GM10847 (cell line): ENCODE data around the gene SPEN.
A peak's percentile ranks its signal among the peaks of the same experiment; 100 is the strongest.

Source experiments
- POLR2A ChIP-seq: IDR thresholded peaks from 2 replicates; pipeline ENCODE4 v1.6.1; 2011; ENCODE audit not compliant: insufficient read length; ENCODE audit errors: extremely low read depth

SPEN gene

GRCh38 chr1:15848929-15849774 lies 1.6 kb downstream of the SPEN start:
- peak; percentile 32 for TF ChIP-seq POLR2A

GRCh38 chr1:15849775-15850324 lies 2.3 kb downstream of the SPEN start:
- no peak for TF ChIP-seq POLR2A

DNA sequence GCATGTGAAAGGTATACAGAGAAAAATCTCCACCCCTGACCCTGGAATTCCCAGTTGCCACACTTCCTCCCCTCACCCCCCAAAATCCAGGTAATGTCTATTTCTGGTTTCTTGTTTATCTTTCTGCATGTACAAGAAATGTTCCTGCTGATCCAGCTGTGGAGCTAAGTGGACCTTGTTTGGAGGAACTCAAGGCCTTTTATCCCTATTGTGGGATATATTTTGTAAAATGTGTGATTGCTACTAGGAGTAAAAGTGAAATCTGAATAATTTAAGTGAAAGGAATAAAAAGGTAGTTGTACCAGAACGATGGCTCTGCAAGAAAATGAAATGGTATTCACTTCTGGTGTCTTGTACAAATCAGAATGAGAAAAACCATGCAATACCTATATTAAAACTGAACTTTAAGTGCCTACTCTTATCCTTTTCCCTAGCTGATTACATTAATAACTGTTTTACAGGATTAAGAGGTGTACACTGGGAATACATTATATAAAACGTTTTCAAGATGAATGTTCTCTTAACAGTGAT lies 3.0 kb downstream of the SPEN start:
- no peak for TF ChIP-seq POLR2A

DNA sequence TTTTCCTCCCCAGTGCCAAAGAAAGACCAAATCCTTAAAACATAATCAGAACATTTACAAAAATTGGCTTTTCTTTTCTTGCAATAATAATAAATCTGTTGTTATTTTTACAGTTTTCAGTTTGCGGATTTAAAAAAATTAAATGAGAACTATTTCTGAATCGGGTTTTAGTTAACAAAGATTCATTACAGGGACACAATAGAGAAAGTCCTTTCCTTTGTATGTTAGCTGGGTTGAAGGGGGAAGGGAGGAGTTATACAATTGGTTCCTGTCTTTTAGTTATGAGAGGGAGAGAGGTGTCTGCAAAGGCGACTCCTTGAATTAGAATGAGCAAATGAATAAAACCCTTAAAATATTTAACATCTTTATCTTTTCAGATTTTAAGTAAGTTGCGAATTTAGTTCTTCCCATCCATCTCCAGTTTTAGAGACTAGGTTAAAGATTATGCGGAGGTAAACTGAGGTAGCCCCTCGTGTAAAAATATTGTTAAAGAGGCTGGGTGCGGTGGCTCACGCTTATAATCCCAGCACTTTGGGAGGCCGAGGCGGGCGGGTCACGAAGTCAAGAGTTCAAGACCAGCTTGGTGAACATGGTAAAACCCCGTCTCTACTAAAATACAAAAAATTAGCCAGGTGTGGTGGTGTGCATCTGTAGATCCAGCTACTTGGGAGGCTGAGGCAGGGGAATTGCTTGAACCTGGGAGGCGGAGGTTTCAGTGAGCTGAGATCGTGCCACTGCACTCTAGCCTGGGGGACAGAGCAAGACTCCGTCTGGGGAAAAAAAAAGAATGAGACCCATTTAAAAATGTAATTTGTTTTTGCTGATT lies 3.9 kb downstream of the SPEN start:
- TF ChIP-seq POLR2A = no peak

DNA sequence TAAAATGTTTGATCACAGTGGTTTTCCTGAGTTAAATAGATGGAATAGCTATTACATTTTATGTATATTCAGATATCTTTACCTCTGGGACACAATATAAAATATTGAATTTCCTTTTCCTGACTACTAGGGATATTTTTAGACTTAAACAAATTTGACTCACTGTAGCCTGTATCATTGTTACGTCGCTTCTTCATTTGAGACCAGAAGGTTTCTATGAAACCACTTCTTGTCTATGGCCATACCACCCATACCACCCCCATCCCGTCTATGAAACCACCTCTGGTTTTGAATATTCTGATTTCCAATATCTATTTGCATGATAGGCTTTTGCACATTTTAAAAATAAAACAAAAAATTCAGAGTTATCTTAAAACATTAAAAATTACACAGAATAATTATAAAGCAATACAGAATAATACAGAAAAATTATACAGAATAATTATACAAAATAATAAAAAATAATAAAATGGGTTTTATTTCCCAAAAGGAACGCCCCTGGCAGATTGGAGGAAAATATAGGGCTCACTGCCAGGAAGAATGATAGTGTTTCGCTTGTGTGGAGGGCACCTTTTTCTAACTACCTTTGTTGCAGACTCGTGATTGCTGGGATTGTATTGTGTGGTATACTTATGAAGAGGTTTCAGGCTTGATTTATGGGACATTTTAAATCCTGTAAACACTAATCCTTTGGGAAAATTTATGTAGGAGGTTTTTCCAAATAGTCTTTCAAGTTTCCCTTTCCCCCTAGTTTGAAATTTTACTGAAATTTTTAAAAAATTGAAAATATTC lies 4.7 kb downstream of the SPEN start:
- TF ChIP-seq POLR2A = no peak

DNA sequence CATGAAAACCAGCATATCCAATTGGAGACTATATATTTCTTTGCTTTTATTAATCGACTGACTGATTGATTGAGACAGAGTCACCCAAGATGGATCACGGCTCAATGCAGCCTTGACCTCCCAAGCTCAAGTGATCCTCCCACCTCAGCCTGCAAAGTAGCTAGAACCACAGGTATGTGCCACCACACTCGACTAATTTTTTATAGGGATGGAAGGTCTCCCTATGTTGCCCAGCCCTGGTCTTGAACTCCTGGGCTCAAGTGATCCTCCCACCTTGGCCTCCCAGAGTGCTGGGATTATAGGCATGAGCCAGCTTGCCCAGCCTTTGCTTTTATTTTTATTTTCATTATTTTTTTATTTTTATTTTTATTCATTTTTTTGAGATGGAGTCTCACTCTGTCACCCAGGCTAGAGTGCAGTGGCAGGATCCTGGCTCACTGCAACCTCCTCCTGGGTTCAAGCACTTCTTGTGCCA lies 5.4 kb downstream of the SPEN start:
- no peak for TF ChIP-seq POLR2A

DNA sequence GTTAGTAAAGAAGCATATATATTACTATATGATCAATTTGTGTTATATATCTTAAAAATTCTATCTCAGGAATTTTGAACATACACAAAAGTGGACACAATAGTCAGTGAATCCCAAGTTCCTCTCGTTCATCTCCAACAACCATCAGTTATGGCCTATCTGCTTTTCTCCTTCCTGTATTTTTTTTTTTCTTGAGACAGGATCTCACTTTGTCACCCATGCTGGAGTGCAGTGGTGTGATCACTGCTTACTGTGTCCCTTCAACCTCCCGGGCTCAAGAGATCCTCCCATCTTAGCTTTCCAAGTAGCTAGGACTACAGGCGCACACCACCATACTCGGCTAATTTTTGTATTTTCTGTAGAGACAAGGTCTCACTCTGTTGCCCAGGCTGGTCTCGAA lies 9.4 kb downstream of the SPEN start:
- no peak for TF ChIP-seq POLR2A

DNA sequence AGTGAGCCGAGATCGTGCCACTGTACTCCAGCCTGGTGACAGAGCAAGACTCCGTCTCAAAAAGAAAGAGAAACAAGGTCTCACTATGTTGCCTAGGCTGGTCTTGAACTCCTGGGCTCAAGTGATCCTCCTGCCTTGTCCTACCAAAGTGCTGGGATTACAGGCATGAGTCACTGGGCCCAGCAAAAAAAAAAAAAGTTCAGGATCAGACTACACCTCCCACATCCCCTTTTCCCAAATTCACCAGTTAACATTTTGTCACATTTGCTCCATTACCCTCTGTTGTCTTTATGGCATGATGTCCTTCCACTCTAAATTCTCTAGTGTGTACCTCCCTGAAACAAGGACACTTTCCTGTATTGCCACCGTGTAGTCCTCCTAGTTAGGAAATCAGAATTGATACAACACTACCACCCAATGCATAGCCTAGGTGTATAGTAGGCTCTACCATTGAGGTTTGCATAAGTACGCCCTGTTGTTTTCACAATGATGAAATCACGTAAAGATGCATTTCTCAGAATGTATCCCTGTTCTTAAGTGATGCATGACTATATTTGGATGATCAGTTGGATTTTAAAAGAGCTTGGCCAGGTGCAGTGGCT lies 10.7 kb downstream of the SPEN start:
- no peak for TF ChIP-seq POLR2A

DNA sequence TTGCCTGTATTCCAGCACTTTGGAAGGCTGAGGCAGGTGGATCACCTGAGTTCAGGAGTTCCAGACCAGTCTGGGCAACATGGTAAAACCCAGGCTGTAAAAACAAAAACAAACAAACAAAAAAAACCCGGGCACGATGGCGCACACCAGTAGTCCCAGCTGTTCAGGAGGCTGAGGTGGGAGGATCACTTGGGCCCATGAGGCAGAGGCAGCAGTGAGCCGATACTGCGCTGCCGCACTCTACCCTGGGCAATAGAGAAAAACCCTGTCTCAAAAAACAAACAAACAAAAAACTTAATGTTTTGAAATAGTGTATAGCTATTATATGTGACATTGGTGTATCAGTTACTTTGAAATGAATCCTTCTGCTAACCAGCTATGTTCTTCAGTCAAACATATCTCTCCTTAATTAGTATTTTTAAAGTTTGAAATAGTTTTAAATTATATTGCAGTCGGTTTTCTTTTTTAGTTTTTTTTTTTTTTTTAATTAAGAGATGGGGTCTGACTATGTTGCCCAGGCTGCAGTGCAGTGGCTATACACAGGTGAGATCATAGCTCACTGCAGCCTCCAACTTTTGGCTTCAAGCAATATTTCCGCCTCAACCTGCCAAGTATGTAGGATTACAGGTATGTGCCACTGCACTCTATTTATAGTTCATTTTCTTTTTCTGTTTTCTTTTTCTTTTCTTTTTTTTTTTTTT lies 11.3 kb downstream of the SPEN start:
- TF ChIP-seq POLR2A = no peak

DNA sequence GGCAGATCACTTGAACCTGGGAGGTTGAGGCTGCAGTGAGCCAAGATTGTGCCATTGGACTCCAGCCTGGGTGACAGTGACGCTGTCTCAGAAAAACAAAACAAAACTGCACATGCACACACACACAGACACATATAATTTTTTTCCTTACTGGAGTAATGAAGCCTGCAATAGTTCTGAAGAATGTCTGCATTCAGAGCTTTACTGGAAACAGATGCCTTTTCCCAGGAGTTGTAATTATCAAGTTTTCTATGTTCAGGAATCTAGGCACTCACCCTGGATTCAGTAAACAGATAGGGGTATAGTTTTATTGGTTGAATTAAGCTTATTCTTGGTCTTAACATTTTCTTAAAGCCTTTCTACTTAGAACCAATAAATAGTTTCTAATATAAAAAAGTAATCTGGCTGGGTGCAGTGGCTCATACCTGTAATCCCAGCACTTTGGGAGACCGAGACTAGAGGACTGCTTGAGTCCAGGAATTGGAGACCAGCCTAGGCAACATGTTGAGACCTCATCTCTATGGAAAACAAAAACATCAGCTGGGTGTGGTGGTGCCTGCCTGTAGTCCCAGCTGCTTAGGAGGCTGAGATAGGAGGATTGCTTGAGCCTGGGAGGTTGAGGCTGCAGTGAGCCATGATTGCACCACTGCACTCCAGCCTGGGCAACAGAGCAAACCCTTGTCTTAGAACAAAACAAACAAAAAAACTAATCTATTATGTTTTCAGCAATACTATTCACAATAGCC lies 15.8 kb downstream of the SPEN start:
- TF ChIP-seq POLR2A = no peak

DNA sequence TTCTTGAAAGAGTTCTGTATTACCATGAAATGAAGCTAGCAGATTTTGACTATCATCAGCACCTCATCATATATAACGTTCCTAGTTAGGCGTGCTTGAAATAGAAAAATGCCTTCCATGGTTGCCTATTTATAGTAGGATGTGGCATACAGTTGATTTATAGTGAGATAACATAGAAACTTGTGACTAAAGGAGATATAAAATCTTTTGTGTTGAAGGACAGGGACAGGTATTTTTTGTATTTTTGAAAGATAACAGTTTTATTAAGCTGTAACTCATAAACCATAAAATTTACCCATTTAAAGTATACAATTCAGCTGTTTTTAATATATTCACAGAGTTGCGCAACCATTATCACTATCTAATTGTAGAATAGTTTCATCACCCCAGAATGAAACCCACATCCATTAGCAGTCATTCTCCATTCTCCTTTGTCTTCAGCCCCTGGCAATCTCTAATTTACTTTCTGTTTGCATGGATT lies 19.3 kb downstream of the SPEN start:
- no peak for TF ChIP-seq POLR2A

GRCh38 chr1:15867288-15867687 lies 19.8 kb downstream of the SPEN start:
- no peak for TF ChIP-seq POLR2A

DNA sequence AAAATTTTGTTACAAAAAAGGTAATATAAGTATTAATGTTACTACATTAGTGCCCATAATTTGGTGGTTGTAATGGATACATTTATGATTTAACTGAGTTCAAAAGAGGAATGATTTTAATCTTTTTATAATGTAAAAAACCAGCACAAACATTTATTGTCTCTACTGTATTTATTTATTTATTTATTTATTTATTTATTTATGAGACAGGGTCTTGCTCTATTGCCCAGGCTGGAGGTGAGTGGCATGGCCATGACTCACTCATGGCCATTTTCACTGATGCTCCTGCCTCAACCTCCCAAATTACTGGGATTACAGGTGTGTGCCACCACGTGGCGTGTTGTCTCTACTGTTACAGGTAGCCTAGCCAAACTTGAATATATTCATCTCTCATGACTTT lies 21.9 kb downstream of the SPEN start:
- no peak for TF ChIP-seq POLR2A
